NCI-H82 (cell line): ENCODE data around the gene SIGLEC9.
A peak's percentile ranks its signal among the peaks of the same experiment; 100 is the strongest.

Experiments
- DNase-seq: peaks from one replicate; lab custom pipeline; 2025; lab: John Stamatoyannopoulos, UW

The SIGLEC9 gene

DNA sequence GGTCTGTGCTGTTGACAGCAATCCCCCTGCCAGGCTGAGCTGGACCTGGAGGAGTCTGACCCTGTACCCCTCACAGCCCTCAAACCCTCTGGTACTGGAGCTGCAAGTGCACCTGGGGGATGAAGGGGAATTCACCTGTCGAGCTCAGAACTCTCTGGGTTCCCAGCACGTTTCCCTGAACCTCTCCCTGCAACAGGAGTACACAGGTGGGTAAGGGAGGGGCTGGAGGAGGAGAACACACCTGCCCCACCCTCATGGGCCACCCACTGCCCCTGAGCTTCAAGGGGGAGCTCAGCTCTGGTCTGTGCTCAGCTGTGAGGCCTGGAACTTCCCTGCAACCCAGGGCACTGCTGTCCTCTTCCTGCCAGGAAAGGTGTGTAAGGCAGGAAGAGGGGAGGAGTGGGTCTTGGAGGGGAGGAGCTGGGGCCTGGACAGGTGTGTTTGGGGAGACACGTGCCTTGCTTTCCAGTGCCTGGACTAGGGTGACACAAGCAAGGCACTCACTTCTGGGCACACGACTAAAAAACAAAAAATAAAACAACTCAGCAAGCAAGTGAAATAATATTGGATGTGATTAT, 21.3 kb downstream of the SIGLEC9 start:
- no peak for DNase-seq

DNA sequence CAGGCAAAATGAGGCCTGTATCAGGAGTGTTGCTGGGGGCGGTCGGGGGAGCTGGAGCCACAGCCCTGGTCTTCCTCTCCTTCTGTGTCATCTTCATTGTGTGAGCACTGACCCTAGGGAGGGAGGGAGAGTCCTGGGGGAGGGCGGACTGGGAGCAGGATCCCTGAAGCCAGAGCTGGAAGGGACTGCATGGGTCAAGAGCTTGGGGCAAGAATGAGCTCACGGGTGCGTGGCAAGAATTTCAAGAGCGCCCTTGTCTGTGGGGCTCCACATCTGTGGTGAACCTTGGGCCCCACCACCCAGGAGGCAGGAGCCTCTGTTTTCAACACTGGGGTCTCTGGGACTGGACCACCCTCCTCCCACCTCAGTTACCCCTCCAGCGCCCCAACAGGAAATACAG, 22.0 kb downstream of the SIGLEC9 start:
- no peak for DNase-seq

DNA sequence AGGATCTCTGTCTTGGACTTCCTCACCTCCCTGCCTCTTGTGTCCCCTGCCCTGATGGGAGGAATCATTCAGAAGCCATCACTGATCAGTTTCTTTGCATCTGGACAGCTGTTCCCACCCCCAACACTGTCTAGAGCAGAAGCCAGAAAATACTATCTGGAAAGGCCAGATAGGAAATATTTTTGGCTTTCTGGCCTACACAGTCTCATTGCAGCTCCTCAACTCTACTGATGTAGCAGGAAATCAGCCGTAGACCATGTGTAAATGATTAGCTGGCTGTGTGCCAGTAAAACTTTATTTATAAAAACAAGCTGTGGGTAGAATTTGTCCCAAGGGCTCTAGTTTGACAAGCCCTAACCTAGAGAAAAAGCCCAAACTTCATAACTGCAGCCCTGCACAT, 23.0 kb downstream of the SIGLEC9 start:
- DNase-seq: no peak

DNA sequence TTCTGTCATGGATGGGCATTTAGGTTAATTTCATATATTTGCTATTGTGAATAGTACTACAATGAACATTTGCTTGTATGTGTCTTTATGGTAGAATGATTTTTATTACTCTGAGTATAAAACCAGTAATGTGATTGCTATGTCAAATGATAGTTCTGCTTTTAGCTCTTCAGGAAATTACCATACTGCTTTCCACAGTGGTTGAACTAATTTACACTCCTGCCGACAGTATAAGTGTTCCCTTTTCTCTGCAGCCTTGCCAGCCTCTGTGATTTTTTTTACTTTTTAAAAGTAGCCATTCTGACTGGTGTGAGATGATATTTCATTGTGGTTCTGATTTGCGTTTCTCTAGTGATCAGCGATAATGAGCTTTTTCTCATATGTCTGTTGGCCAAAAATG, 23.9 kb downstream of the SIGLEC9 start:
- DNase-seq: no peak

DNA sequence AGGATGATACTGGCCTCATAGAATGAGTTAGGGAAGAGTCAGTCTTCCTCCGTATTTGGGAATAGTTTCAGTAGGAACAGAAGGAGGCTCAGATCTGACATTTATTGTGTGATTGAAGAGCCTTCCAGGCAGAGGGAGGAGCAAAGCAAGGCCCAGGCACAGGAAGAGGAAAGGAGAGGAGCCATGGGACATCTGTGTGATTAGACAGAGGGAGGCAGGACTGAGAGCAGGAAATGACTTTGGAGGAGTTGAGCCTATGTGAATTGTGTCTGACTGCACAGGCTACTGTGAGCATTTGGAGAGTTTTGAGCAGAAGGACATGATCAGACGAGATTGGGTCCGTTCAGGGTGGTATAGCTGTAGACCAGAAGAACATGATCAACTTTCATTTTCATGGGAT, 25.9 kb downstream of the SIGLEC9 start:
- no peak for DNase-seq

DNA sequence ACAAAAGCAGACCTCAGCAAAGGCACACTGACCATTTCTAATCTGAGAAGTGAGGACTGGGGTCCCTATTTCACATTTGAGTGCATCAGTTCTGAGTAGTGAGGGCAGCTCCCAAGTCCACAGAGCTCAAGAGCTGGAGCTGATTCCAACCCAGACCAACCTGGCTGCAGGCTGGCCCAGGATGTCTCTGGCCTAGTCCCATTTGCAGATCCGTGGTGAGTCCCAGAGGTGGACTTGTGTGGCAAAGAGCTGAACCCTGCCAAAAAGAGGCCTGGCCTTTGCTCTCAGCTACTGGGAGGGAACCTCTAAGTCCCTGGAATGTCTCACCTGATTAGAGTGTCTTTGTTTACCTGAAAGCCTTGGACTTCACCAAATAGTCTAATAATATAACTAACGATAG, 32.0 kb downstream of the SIGLEC9 start:
- DNase-seq: no peak

DNA sequence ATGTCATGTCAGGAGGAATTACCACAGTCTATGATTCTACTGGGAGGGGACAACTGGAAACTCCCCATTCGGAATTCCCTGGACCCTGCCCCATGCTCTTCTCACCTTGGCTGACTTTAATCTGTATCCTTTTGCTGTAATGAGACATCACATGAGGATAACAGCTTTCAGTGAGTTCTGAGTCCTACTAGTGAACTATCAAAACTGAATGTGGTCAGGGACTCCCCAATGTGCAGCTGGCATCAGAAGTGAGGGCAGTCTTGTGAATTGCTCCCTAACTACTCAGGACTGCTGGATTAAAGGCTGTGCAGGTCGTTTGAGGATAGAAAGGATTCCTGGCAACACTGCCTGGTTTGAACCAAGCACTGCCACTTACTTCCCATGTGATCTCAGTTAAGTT, 32.6 kb downstream of the SIGLEC9 start:
- DNase-seq: no peak

DNA sequence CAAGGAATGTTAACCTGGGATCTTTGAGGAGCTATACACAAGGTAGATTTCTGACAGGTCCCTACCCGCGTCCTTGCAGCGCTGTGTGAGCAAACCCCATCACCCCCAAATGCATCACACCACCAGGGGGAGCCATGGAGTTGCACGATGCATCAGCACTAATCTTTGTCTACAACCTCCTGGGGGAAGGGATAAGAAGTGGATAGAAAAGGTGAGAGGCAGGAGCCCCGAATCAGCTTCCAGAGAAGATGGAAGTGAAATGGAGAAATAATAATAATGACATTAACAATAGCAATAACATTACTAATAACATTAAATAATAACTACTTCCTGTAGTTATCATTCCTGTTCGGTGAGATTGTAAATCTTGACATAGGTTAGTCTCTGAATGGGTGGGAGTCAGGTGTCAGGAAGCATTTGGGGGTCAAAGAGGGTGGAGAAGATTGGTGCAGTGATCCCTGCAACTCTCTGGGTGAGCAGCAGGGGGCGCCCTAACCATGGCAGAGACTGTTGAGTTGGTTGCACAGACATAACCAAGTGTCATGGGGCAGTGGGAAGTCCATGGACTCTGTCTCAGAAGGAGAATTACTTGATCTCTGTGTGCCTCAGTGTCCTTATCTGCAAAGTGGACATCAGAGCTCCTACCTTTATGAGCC, 33.9 kb downstream of the SIGLEC9 start:
- DNase-seq: peak; percentile 69

DNA sequence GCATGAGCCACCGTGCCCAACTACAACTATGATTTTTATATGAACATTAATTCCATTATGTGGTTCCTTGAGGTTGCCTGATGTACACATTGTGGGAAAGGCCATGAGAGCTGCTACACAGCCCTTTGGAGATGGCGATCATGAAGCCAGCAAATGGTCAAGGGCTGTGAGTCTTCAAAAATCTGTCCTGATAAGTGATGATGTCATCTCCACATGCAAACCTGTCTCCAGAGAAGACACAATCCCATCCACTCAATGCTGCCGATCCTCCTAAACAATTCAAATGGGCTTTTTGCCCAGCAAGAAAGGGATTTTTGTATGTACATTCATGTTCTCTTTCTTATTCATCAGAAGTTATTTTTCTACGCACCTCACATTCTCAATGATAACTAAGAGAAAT, 35.0 kb downstream of the SIGLEC9 start:
- no peak for DNase-seq

DNA sequence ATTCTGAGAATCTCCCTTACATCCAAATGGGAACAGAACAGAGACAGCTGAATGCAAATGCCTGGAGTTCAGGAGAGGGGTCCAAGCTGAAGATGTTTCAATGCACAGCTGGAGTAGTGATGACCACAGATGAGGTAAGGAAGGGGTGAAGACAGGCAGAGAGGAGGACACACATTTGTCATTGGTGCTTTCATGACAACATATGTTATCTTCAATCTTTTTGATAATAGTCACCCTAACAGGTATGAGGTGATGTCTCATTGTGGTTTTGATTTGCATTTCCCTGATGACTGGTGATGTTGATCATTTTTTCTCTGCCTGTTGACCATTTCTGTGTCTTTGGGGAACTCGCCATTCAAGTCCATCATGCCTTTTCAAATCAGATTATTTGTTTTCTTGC, 36.6 kb downstream of the SIGLEC9 start:
- DNase-seq: no peak

DNA sequence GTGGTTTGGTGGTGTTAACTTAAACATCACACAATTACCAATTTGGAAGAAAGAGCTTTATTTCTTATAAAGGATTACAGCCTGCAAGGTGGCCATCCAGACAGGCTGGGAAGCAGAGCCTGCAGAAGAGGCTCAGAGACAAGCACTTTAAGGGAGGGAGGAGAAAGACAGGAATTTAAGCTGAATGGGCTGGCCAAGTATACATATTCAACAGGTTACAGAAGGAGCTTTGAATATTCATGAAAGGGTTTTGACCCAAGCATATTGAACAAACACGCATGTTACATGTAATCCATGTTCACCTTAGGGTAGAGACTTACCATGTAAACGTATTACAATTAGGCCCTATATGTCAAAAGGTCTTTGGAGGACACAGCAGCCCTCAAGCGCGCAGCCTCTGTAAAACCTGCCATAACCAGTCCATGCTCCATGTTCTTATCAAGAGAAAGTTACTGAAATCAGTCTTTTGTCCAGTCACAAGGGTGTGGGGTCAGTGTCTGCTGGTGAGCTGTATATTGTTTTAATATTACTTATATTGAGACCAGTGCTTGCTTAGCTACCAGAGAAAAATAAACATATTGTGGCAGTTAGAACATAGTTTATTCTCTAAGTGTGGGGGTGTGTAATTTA, 37.3 kb downstream of the SIGLEC9 start:
- DNase-seq: no peak

DNA sequence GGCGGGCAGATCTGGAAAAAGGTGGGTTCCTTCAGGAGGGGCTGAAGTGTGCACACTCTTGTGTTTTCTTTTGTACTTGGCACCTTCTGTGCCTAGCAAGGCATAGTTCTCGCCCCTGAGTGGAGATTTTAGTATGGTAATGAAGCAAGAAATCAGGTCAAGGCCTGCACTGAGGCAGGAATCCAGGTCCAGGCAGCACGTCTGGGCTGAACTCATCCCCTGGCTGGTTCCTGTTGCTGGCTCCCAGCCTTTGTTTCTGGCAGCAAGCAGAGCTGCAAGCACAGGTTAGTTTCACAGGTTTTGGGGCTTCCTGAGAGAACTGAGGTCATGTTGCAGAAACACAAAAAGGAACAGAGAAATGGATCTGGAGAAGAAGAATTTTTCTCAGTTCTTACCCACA, 38.6 kb downstream of the SIGLEC9 start:
- no peak for DNase-seq

DNA sequence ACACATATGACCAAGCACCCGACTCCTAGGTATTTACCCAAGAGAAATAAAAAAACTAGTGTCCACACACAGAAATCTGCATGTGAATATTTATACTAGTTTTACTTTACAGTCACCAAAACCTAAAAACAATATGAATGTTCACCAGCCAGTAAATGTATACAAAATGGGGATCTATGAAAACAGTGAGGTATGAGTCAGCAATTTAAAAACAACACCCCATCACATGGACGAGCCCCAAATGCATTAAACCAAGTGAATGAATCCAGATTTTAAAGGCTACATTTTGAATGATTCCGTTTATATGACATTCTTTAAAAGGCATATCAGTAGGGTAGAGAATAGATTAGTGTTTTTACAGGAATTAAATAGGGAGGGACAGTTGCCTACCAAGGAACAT, 39.5 kb downstream of the SIGLEC9 start:
- DNase-seq: no peak

DNA sequence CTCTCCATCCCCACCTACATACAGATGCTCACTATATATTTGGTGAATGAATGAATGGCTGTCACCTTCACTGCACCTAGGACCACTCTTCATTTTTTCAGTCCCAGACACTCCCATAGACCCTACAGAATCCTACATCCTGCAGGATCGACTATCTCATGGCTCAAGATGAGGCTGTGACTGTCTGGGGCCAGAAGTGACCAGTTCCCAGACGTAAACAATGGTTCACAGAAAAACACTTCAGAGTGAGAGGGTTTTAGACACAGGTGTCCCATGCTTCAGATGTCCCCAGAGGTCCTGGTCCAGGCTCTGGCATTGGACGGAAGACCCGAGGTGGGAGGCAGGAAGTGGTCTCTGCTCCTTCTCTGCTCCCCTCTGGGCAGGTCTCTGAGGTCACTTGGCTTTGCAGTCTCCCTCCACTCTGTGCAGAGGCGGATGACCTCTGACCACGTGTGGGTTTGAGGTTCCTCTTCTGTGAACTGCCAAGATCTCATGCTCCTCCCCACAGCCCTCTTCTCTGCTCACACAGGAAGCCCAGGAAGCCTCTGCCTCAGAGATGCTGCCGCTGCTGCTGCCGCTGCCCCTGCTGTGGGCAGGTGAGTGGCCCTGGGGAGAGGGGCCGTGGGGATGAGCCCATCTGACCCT, 42.3 kb downstream of the SIGLEC9 start:
- DNase-seq: no peak

DNA sequence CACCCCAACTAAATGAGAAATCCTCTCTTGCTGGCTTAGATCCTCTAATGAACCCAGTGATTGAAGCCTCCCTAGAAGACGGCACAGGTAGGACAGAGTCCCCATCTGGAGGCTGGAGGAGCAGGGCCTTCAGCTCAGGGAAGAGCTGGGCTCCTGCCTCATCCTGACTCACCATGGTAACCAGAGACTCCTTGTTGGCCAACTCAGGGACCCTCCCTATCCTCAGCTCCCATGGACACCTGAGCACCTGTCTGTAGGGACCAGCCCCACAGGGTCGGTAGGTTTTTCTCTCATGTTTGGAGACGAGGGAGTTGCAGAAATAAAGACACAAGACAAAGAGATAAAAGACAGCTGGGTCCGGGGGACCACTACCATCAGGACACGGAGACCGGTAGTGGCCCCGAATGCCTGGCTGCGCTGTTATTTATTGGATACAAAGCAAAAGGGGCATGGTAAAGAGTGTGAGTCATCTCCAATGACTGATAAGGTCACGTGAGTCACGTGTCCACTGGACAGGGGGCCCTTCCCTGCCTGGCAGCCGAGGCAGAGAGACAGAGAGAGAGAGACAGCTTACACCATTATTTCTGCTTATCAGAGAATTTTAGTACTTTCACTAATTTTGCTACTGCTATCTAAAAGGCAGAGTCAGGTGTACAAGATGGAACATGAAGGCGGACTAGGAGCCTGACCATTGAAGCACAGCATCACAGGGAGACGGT, 44.0 kb downstream of the SIGLEC9 start:
- DNase-seq: no peak

DNA sequence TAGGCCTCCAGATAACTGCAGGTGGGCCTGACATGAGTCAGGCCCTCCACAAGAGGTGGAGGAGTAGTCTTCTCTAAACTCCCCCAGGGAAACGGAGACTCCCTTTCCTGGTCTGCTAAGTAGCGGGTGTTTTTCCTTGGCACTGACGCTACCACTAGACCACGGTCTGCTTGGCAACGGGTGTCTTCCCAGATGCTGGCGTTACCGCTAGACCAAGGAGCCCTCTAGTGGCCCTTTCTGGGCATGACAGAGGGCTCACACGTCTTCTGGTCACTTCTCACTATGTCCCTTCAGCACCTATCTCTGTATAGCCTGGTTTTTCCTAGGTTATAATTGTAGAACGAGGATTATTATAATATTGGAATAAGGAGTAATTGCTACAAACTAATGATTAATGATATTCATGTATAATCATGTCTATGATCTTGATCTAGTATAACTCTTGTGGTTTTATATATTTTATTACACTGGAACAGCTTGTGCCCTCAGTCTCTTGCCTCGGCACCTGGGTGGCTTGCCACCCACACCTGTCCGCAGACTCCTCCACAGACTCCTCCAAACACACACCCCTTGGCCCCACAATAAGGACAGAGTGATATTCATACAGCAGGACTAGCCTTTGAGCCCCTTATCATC, 44.7 kb downstream of the SIGLEC9 start:
- DNase-seq: peak; percentile 71

DNA sequence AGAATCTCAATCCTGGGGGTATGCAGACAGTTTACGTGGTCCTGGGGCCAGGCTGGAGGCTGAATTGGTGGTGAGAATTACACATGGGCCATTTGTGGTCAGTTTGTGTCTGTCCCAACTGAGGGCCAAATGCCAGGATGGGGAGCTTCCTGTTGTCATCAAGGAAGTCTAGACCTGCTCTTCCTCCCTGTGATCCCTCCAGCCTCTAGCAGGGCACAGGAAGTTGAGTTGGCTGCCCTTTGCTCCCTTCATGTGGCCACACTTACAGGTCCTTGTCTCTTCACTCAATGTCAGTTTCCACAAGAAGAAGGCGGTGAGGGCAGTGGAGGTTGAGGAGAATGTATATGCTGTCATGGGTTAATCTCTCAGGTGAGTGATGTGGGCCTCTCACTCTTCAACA, 47.5 kb downstream of the SIGLEC9 start:
- no peak for DNase-seq

DNA sequence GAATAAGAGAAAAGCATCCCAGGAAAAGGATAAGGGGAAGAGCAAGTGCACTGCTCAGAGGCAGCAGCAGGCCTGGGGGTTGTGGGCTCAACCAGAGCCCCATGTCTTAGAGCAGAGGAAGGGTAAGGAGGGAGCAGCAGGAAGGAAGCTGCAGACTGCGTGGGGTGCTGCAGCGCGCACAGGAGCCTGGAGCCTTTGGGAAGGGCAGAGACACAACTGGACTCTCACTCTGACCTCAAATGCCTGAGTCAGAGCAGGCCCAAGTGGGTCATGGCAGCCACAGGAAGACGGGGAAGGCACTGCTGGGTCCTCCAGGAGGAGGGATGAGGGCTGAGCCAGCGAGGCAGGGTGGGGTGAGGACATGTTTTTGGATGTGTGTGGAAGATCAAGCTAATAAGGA, 49.0 kb downstream of the SIGLEC9 start:
- no peak for DNase-seq

DNA sequence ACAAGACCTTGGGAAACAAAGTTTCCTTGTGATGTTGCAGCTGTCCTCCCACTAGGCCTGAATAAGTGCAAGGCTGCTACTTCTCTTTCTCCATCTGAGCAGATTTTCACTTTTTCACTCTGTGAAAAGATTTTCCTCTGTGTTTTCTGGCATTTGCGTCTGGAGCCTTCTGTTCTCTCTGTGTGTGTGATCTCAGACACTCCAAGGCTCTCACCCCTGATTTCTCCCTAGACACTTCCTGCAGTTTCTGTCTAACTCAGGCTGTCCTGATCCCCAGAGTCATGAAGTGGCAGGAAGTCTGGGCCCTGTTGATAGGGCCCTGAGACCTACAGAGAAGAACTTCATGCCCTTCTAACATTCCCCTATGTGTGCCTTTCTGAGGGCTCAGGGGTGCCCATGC, 54.5 kb downstream of the SIGLEC9 start:
- no peak for DNase-seq
